HG03025 (cell line): Measurements from ENCODE around the gene DMAP1.
"Not testable (repeated sequence)": the region's sequence is repeated elsewhere in the genome, so short reads cannot be mapped to it uniquely, and the experiment has no call there.

Experiments
- ATAC-seq: cut with Tn5 transposase; IDR thresholded peaks from one replicate; pipeline ENCODE4 v1.9.1; 2021; ENCODE audit warnings: mild to moderate bottlenecking, moderate library complexity; ENCODE audit not compliant: unreplicated experiment, low FRiP score

Gene DMAP1

GRCh38 chr1:44213222-44214112, at the start of gene DMAP1:
TSS of gene DMAP1 (plus strand) at chr1:44213471. CDS start at chr1:44213754, 283 bp downstream.
- ATAC-seq = peak; percentile 67

- no peak for ATAC-seq
These were observed 44.7 kb upstream of the DMAP1 start for GRCh38 chr1:44168520-44169098.

- no peak for ATAC-seq
These were observed 42.9 kb upstream of the DMAP1 start for GRCh38 chr1:44170281-44170823.

- ATAC-seq = no peak
These were observed 38.6 kb upstream of the DMAP1 start for GRCh38 chr1:44174630-44175029.

- no peak for ATAC-seq
These were observed 12.9 kb upstream of the DMAP1 start for GRCh38 chr1:44200336-44200735.

GRCh38 chr1:44206545-44206944, 6.7 kb upstream of the DMAP1 start:
- ATAC-seq = not testable (repeated sequence)

GRCh38 chr1:44208226-44208625, 5.0 kb upstream of the DMAP1 start:
- no peak for ATAC-seq

GRCh38 chr1:44210595-44210994, 2.7 kb upstream of the DMAP1 start:
- no peak for ATAC-seq

- no peak for ATAC-seq
These were observed 683 bp upstream of the DMAP1 start for GRCh38 chr1:44212355-44213221.

- ATAC-seq = no peak
These were observed 4.6 kb downstream of the DMAP1 start for GRCh38 chr1:44217809-44218410.

GRCh38 chr1:44218503-44219300, 5.4 kb downstream of the DMAP1 start:
- no peak for ATAC-seq

GRCh38 chr1:44219301-44219626, 6.0 kb downstream of the DMAP1 start:
- ATAC-seq = no peak

GRCh38 chr1:44220001-44220751, 6.9 kb downstream of the DMAP1 start:
- ATAC-seq = no peak

- no peak for ATAC-seq
These were observed 7.5 kb downstream of the DMAP1 start for GRCh38 chr1:44220755-44221154.

- no peak for ATAC-seq
These were observed 8.5 kb downstream of the DMAP1 start for GRCh38 chr1:44221769-44222168.

- ATAC-seq = no peak
These were observed 9.3 kb downstream of the DMAP1 start for GRCh38 chr1:44222397-44223186.

GRCh38 chr1:44223187-44223610, 9.9 kb downstream of the DMAP1 start:
- ATAC-seq = no peak

GRCh38 chr1:44225761-44226160, 12.5 kb downstream of the DMAP1 start:
- no peak for ATAC-seq
